NOMO-1 treated with dmso at 0.1 percent for 144 hours (cell line): ENCODE results near the gene OR51E1.

Source experiments
- DNase-seq: peaks from one replicate; lab custom pipeline; 2025; ENCODE audit not compliant: unreplicated experiment; lab: John Stamatoyannopoulos, UW

OR51E1 gene

GRCh38 chr11:4704790-4705334, 61.1 kb downstream of the OR51E1 start:
- no peak for DNase-seq
